ENCODE results near the gene AGXT. TPM values are rescaled to one million over a fixed set of nuclear protein-coding genes. Genes with fewer than 3 reads are reported as not detected.

The AGXT gene
- total and polyA plus RNA-seq, 2 of the 8 experiments (the other 6 are each of a cell fraction or from before 2014, with no cell fraction given) = 0.03 TPM; not detected in 1

DNA sequence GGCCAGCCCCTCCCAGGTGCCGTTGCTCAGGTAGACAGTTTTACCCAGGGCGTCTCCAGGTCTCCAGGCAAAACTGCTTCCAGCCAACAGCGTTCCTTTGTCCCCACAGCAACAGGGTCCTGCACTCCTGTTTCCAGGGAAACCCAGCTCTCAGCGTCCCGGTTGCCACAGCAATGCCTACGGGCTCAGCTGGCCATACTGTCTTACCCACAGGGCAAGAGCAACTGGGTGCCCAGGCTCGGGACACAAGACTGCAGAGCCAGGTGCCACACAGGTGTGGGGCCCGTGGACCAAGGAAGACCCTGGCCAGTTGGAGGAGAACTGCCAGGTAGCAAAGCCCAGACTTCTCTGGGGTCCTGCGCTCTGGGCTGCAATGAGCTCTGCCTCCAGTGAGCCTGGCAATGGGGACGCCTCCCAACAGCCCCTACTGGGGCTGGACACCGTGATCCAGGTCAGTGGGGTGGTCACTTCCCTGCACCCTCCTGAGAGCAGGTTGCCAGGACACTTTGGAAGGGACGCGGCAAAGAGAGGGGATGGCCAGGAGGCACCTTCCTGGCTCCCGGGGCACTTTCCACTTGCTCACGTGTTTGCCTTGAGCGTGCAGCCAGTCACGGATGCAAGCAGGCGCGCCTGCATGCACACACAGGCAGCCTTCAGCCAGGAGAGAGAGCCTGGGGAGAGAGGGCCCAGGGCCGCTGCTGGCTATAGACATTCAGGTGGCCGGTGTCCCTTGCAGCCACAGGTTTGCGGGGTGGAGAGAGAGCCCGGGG, 37.7 kb downstream of the AGXT start, which contains the start of gene CROCC2:
Gene CROCC2 (plus strand): TSS at position 196 of the 770 bp plus-strand sequence. CDS start 178 bp downstream, at position 374.
- POLR2A ChIA-PET (ENCODE audit: partially characterized antibody) = interaction anchor here (0.5 kb wide), 1 partner anchor 98 kb away, joined by 5 read pairs; no protein-coding TSS in a partner anchor

More for the DNA sequence above, 37.7 kb downstream of the AGXT start, which contains the start of gene CROCC2:
- Histone ChIP-seq H3K79me2 (ENCODE audit: control insufficient read depth in 1 of 2, insufficient read depth in 2 of 2, low read length in 2 of 2) (no peaks in the 10 kb centered on the region), H3K4me3 (ENCODE audit: extremely low read depth in 1 of 4, insufficient read depth in 2 of 4, low read depth in 3 of 4, low read length in 4 of 4) (no peak within 1 kb of the TSS), H4K91ac (replicated peaks; ENCODE audit: insufficient read length, low read length) (no peak within 1 kb of the TSS), H4K5ac (ENCODE audit: insufficient read length, low read depth, low read length) (no peak within 1 kb of the TSS), H3K14ac (ENCODE audit: insufficient read length) (no peak within 1 kb of the TSS), H2BK20ac (ENCODE audit: low read length) (no peak within 1 kb of the TSS), H4K20me1 (replicated peaks in 1 of 2; ENCODE audit: control insufficient read depth in 1 of 2, insufficient read depth in 2 of 2, low read length in 2 of 2) (no peaks in the 10 kb centered on the region), H3K56ac (replicated peaks; ENCODE audit: insufficient read length, low read depth, low read length) (no peak within 1 kb of the TSS), H3K4me2 (ENCODE audit: insufficient read depth in 1 of 2, low read depth in 2 of 2, low read length in 2 of 2) (no peak within 1 kb of the TSS), H3K9ac (replicated peaks in 1 of 4; ENCODE audit: extremely low read depth in 1 of 4, low read depth in 3 of 4, low read length in 3 of 4) (no peak within 1 kb of the TSS; a peak in 2 of 7 replicates), H3K9me3 (ENCODE audit: insufficient read depth in 2 of 2, low read depth in 1 of 2, low read length in 1 of 2) (peaks cover 0 to 3% of the 10 kb centered on the region in 2 experiments; a peak in 1 of 4 replicates), H3K23ac (ENCODE audit: insufficient read length) (no peak within 1 kb of the TSS), H3K4me1 (replicated peaks in 1 of 4; ENCODE audit: control insufficient read depth in 3 of 4, insufficient read depth in 4 of 4, low read length in 3 of 4) (no peaks in the 10 kb centered on the region), H3K27ac (ENCODE audit: low read depth, low read length) (no peak within 1 kb of the TSS), H3K79me1 (ENCODE audit: low read depth, low read length) (no peaks in the 10 kb centered on the region), H2BK5ac (ENCODE audit: low read depth, low read length) (no peak within 1 kb of the TSS), H2BK15ac (ENCODE audit: low read length) (no peak within 1 kb of the TSS), H3K4ac (replicated peaks; ENCODE audit: insufficient read length, low read depth, low read length) (no peak within 1 kb of the TSS), H2AK5ac (ENCODE audit: low read depth, low read length) (no peak within 1 kb of the TSS), H2AFZ (ENCODE audit: low read length) (no peak within 1 kb of the TSS), H2BK12ac (ENCODE audit: low read depth, low read length) (no peak within 1 kb of the TSS), H2BK120ac (replicated peaks; ENCODE audit: low read depth, low read length) (no peak within 1 kb of the TSS), H4K8ac (ENCODE audit: extremely low read depth, insufficient read depth, low read length) (peak within 1 kb of the TSS; percentile 51; the same call in 1 of the 2 replicates), H3K18ac (ENCODE audit: extremely low read depth, low read length) (no peak within 1 kb of the TSS), H3K36me3 (ENCODE audit: control insufficient read depth in 2 of 4, insufficient read depth in 4 of 4, low read length in 3 of 4) (no peaks in the 10 kb centered on the region), H3K27me3 (replicated peaks in 1 of 4; ENCODE audit: control insufficient read depth in 3 of 4, extremely low read depth in 1 of 4, insufficient read depth in 3 of 4, low read length in 3 of 4) (no peaks in the 10 kb centered on the region), H3K23me2 (ENCODE audit: low read depth, low read length) (no peaks in the 10 kb centered on the region)
- DNase-seq (ENCODE audit: low read depth in 1 of 2, low spot score in 2 of 2) = no peak
- TF ChIP-seq KDM5A (IDR thresholded peaks at IDR 0.05; ENCODE audit: low read length) = no peak
- TF ChIP-seq RXRA (IDR thresholded peaks at IDR 0.05; ENCODE audit: insufficient read depth, low read depth, low read length) = no peak
- no peak for TF ChIP-seq JUND (IDR thresholded peaks at IDR 0.05; ENCODE audit: low read length)
- no peak for TF ChIP-seq SAP30 (IDR thresholded peaks at IDR 0.05; ENCODE audit: insufficient read depth, insufficient replicate concordance, low read length)
- no peak for TF ChIP-seq CBX5 (IDR thresholded peaks at IDR 0.05; ENCODE audit: low read depth, low read length)
- TF ChIP-seq CREB1 (IDR thresholded peaks at IDR 0.05) = no peak
- no peak for TF ChIP-seq RAD21 (IDR thresholded peaks at IDR 0.05 in 1 of 2, conservative IDR thresholded peaks at IDR 0.05 in 1 of 2; ENCODE audit: low read depth in 2 of 2, low read length in 2 of 2)
- TF ChIP-seq GABPA (IDR thresholded peaks at IDR 0.05; ENCODE audit: borderline replicate concordance, insufficient read depth, low read length) = no peak
- TF ChIP-seq EP300 (IDR thresholded peaks at IDR 0.05; ENCODE audit: borderline replicate concordance in 1 of 2, low read depth in 2 of 2, low read length in 2 of 2) = no peak
- WGBS, 2 experiments (ENCODE audit: extremely low coverage in 1 of 2, insufficient coverage in 1 of 2, insufficient read length in 1 of 2, insufficient replicate concordance in 2 of 2, low coverage in 1 of 2, low lambda C conversion rate in 2 of 2, missing lambda C conversion rate in 1 of 2) = 79% methylated on average over 23 of the region's 23 CpGs; no CpG with 5 or more reads in 1 of the 2 experiments
- no peak for FAIRE-seq
- CTCF ChIA-PET (ENCODE audit: partially characterized antibody) = interaction anchor here (1.2 kb wide), 1 partner anchor 8 kb away, joined by 3 read pairs; no protein-coding TSS in a partner anchor

Measured in H1 (cell line).